Stomach (tissue), 4 donors: ENCODE data around the gene EBNA1BP2.

Experiments
- CTCF ChIP-seq, 7 experiments: fragments of 450-650 bp in 4 of 7; fragments of 200-600 bp in 3 of 7; sonication (generic) in 3 of 7; IDR thresholded peaks; one replicate each; pipeline ENCODE4 v1.5.1; 2016 to 2019; ENCODE audit warnings: antibody characterized with exemption in 7 of 7, control low read depth in 2 of 7, mild to moderate bottlenecking in 1 of 7
- POLR2AphosphoS5 ChIP-seq, 3 donors: sonication (generic); formaldehyde crosslinking; IDR thresholded peaks; one replicate each; pipeline ENCODE4 v1.6.1; 2016; ENCODE audit warnings: antibody characterized with exemption in 3 of 3

GRCh38 chr1:43165162-43165561 lies 6.9 kb downstream of the EBNA1BP2 start:
- TF ChIP-seq CTCF (IDR thresholded peaks at IDR 0.05) (no peak), POLR2AphosphoS5 (IDR thresholded peaks at IDR 0.05) (no peak)
